ENCODE measurements around the gene TRAF2. TPM values are rescaled to one million over a fixed set of nuclear protein-coding genes. Genes with fewer than 3 reads are reported as not detected.

The TRAF2 gene
- total and polyA plus RNA-seq, 2 of the 8 experiments (the other 6 are each of a cell fraction or from before 2014, with no cell fraction given), result 26.9 to 50.2 TPM

DNA sequence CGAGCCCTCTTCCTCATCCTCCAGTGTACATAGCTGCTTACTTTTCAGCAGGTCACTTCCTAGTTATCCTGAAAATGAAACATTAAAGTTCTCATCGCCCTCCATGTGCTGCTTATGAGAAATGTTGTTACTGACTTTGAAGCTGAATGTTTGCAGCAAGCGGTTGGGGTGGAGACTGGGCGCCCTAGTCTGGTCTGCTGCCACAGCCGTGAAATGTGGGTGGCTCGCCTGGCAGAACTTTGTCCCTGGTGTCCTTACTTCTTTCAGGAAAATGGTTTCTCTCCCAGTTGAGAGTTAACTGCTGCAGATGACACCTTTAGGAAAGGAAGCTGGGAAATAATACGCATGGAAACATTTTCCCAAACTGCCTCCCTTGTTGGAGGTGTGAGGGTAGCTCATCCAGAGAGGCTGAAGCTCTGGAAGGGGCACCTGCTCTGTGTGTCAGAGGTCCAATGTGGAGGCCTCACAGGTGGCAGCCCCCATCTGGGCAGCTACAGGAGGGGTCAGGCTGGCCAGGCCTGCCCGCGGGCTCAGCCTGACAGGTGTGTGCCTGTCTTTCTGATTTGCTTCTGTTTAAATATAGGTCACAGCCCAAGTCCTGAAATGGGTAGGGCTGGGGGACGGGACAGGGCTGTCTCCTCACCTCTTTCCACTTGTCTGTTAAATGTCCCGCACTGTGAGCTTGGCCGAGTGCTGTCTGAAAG is 24.0 kb downstream of the TRAF2 start:
- ChIA-PET POLR2A (ENCODE audit: partially characterized antibody) (interaction anchor here (1.8 kb wide), 1 partner anchor 12 kb away, joined by 6 read pairs; no protein-coding TSS in a partner anchor), CTCF (ENCODE audit: partially characterized antibody) (interaction anchor here (0.8 to 2.5 kb wide), 5 partner anchors 9 to 123 kb away, joined by 3 to 8 read pairs (median 3); no protein-coding TSS in a partner anchor)
- Histone ChIP-seq H3K27me3 (replicated peaks in 1 of 4; ENCODE audit: control insufficient read depth in 3 of 4, extremely low read depth in 1 of 4, insufficient read depth in 3 of 4, low read length in 3 of 4) (no peaks in the 10 kb centered on the region), H2BK20ac (ENCODE audit: low read length) (no peak overlapping the region), H4K8ac (ENCODE audit: extremely low read depth, insufficient read depth, low read length) (no peak overlapping the region), H3K56ac (replicated peaks; ENCODE audit: insufficient read length, low read depth, low read length) (no peak overlapping the region), H3K79me1 (ENCODE audit: low read depth, low read length) (peaks cover 5% of the 10 kb centered on the region), H2AK5ac (ENCODE audit: low read depth, low read length) (no peak overlapping the region), H3K4me1 (replicated peaks in 1 of 4; ENCODE audit: control insufficient read depth in 3 of 4, insufficient read depth in 4 of 4, low read length in 3 of 4) (no peaks in the 10 kb centered on the region), H2BK5ac (ENCODE audit: low read depth, low read length) (no peak overlapping the region), H3K79me2 (ENCODE audit: control insufficient read depth in 1 of 2, insufficient read depth in 2 of 2, low read length in 2 of 2) (no peaks in the 10 kb centered on the region; a peak in 1 of 4 replicates), H3K23me2 (ENCODE audit: low read depth, low read length) (no peaks in the 10 kb centered on the region), H2BK12ac (ENCODE audit: low read depth, low read length) (no peak overlapping the region), H3K4me2 (ENCODE audit: insufficient read depth in 1 of 2, low read depth in 2 of 2, low read length in 2 of 2) (no peak overlapping the region), H3K18ac (ENCODE audit: extremely low read depth, low read length) (no peak overlapping the region), H3K9ac (replicated peaks in 1 of 4; ENCODE audit: extremely low read depth in 1 of 4, low read depth in 3 of 4, low read length in 3 of 4) (no peak overlapping the region), H3K4ac (replicated peaks; ENCODE audit: insufficient read length, low read depth, low read length) (no peak overlapping the region), H2AFZ (ENCODE audit: low read length) (no peak overlapping the region), H3K9me3 (ENCODE audit: insufficient read depth in 2 of 2, low read depth in 1 of 2, low read length in 1 of 2) (no peaks in the 10 kb centered on the region), H4K91ac (replicated peaks; ENCODE audit: insufficient read length, low read length) (no peak overlapping the region), H3K23ac (ENCODE audit: insufficient read length) (no peak overlapping the region), H3K36me3 (ENCODE audit: control insufficient read depth in 2 of 4, insufficient read depth in 4 of 4, low read length in 3 of 4) (peaks cover 6 to 41% (median 23%) of the 10 kb centered on the region in 4 experiments; a peak in 6 of 8 replicates), H2BK15ac (ENCODE audit: low read length) (no peak overlapping the region), H3K4me3 (ENCODE audit: extremely low read depth in 1 of 4, insufficient read depth in 2 of 4, low read depth in 3 of 4, low read length in 4 of 4) (no peak overlapping the region), H2BK120ac (replicated peaks; ENCODE audit: low read depth, low read length) (no peak overlapping the region), H3K14ac (ENCODE audit: insufficient read length) (no peak overlapping the region), H4K5ac (ENCODE audit: insufficient read length, low read depth, low read length) (no peak overlapping the region), H3K27ac (ENCODE audit: low read depth, low read length) (no peak overlapping the region), H4K20me1 (replicated peaks in 1 of 2; ENCODE audit: control insufficient read depth in 1 of 2, insufficient read depth in 2 of 2, low read length in 2 of 2) (peaks cover 4 to 17% of the 10 kb centered on the region in 2 experiments)
- no peak for DNase-seq (ENCODE audit: low read depth in 1 of 2, low spot score in 2 of 2)
- TF ChIP-seq PHF8 (conservative IDR thresholded peaks at IDR 0.05; ENCODE audit: low read depth, low read length), result no peak
- no peak for TF ChIP-seq GTF2F1 (IDR thresholded peaks at IDR 0.05; ENCODE audit: borderline replicate concordance, low read depth, low read length)
- no peak for TF ChIP-seq ATF3 (IDR thresholded peaks at IDR 0.05; ENCODE audit: insufficient read depth, low read depth, low read length)
- no peak for TF ChIP-seq POLR2A (IDR thresholded peaks at IDR 0.05; ENCODE audit: control extremely low read depth in 1 of 2, low read depth in 2 of 2, low read length in 2 of 2)
- TF ChIP-seq JUND (IDR thresholded peaks at IDR 0.05; ENCODE audit: low read length), result no peak
- no peak for TF ChIP-seq RAD21 (IDR thresholded peaks at IDR 0.05 in 1 of 2, conservative IDR thresholded peaks at IDR 0.05 in 1 of 2; ENCODE audit: low read depth in 2 of 2, low read length in 2 of 2)
- no peak for TF ChIP-seq CREB1 (IDR thresholded peaks at IDR 0.05)
- TF ChIP-seq POLR2AphosphoS5 (IDR thresholded peaks at IDR 0.05; ENCODE audit: low read depth, low read length), result no peak
- no peak for TF ChIP-seq MAFK (IDR thresholded peaks at IDR 0.05; ENCODE audit: low read depth, low read length)
- TF ChIP-seq SIRT6 (IDR thresholded peaks at IDR 0.05; ENCODE audit: low read length), result no peak
- TF ChIP-seq HDAC6 (IDR thresholded peaks at IDR 0.05; ENCODE audit: low read depth, low read length), result no peak
- TF ChIP-seq TAF7 (optimal IDR thresholded peaks at IDR 0.05; ENCODE audit: borderline replicate concordance, low read depth, low read length), result no peak
- no peak for TF ChIP-seq SP4 (IDR thresholded peaks at IDR 0.05; ENCODE audit: low read length)
- FAIRE-seq, result no peak
- WGBS, 2 experiments (ENCODE audit: extremely low coverage in 1 of 2, insufficient coverage in 1 of 2, insufficient read length in 1 of 2, insufficient replicate concordance in 2 of 2, low coverage in 1 of 2, low lambda C conversion rate in 2 of 2, missing lambda C conversion rate in 1 of 2), result 85% methylated on average over 12 of the region's 12 CpGs; no CpG with 5 or more reads in 1 of the 2 experiments

Data from H1 (cell line).